ENCODE data around the gene ITPRIP.

The ITPRIP gene

DNA sequence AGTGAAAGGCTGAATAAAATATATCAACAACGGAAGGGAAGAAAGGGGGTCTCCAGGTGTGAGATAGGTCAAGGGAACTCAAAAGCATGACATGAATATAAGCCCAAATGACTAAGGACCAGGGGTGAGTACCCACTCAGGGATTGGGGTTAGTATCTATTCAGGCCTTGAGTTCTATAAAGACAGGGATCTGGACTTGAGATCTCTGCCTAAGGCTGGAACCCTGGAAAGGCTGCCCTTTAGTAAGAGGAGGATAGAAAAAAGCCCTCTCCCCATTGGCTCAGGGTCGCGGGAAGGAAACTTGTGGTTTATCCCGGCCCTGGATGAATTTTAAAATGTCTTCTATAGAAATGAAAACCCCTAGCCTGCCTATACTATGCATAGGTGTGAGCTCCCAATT is 2.4 kb upstream of the ITPRIP start:
- no peak for DNase-seq (ENCODE audit: low read depth)

DNA sequence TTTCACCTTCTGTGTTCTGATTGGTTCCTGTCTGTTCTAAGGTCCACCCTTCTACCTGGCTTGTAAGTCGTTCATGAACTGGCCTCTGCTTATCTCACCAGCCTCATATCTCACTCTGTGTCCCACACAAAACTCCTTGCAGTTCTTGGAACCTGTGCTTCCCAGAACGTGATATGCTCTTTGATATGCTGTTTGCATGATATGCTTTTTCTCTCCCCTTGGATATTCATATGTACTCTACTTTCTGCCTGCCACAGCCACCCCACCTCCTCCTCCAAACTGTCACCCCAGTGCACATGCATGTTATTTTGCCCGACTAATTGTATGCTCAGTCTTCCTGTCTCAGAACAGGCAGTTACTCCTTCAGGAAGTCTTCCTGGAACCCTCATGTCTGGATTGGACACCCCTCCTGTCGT is 1.9 kb upstream of the ITPRIP start:
- DNase-seq (ENCODE audit: low read depth) = no peak

DNA sequence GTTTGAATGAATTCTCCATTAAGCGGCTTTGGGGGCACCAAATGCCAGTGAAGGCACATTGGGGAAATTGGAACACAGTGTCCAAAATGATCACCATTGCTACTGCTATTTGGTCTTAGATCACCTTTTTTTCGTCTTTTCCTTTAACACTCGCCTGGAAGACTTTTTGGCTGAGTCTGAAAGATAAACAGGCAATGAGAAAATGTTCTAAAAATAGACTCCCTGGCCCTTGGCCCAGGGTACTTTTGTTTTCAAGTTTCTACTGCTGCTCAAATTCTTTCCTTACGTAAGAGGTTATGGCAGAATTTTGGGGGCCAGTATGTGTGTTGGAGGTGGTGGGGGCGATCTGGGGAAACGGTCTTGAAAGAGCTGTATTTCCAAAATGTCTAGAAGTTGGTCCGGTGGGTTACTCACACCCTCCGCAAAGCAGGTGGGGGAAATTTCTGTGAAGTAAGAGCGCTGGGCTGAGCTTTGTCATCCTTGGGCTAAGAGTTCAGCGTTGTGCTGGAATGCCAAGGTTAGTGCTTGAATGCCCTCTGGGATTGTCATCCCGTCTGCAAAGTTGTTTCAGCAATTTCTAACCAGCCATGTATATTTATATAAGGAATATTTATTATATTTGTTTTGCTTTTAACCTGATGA is 1.3 kb upstream of the ITPRIP start:
- peak; percentile 82 for DNase-seq (ENCODE audit: low read depth)

DNA sequence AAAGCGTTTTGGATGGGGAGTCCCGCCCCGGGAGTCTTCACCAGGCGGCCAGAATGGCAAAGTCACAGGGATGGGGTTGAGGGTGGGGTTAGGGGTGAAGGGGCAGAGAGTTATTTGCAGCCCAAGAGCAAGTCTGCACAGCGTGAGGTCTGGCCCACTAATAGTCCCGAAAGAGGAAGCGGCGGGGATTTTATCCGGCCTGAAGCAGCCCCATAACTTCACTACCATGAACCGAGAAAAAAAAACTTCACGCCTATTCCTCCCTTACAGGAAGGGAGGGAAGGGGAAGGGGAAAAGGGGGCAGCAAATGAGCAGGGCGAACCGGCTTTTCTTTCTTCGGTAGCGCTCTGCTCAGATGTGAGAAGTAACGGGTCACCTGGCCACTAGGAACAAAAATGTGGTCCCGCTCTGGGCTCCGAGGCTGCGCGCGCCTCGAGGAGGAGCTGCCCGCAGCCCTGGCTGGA is 712 bp downstream of the ITPRIP start:
- DNase-seq (ENCODE audit: low read depth) = no peak

DNA sequence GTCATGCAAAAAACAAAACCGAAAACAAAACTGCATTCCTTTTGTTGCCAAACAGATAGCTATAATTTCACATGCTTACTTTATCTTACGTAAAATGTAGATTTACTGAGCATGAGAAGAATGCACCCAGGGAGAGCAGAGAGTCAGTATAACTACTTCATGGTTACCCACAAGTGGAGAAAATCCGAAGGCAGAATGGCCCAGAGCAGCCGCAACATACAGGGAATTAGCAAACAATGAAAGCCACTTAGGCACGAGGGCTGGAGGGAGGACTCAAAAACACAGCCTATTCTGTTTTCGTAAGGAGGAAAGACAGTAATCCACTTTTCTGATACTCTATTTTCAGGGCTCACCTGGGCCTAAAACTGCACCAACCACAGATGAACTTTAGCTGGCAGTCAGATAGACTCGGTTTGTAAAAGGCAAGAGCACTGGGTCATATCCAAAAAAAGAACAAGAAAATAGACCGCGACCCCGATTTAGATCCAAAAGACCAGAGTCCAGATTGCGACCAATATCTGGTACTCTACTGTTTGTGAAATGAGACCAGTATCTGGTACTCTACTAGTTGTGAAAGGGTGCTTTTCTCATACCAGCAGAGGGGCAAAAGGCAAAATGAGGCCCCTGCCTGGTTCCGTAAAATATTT is 1.3 kb downstream of the ITPRIP start:
- DNase-seq (ENCODE audit: low read depth) = peak; percentile 90

DNA sequence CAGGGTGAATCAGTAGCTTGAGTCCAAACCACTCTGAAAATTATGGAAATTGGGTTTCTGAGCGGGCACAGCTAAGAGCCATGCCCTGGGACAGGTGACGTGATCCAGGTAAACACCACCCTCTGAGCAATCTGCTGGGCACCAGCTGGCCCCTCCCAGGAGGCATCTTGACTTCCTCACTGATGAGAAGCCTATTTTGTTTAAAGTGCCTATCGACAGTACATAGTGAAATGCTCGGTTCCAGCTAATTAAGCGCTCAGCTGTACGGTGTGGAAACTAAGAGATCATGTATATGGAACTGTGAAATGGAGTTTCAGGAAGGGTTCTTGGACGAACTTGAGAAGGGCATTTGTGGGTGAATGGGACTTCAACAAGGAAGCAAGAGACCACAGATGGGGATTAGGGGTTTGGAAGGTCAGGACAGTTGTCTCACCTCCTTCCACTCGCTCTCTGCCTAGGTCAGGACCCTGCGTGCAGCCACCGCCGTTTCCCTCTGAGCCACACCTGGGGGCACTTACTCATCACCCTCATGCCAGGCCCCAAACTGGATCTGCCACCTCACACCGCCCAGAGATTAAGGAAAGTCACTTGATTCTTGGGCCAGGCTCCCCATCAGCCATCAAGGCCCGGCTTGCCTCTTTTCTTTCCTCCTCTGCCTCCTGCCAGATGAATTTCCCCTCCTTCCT is 3.2 kb downstream of the ITPRIP start:
- DNase-seq (ENCODE audit: low read depth) = no peak

DNA sequence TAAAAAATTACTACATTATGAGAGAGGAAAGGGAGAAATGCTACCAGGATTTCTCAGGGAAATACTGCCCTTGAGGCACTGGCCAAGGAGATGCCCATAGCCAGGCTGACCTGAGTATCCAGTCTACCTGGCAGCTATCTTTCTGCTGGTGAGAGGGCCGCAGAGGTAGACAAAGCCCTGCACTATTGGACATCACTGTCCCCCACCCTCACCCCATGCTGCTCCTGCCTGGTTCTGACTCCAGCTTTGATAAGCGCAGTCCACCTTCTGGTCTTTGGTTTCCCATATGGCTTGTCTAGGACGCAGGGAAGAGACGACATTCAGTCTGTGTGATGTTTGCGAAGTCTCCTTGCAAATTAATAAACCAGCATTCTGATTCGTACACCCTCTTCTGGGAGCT is 3.7 kb downstream of the ITPRIP start:
- no peak for DNase-seq (ENCODE audit: low read depth)

DNA sequence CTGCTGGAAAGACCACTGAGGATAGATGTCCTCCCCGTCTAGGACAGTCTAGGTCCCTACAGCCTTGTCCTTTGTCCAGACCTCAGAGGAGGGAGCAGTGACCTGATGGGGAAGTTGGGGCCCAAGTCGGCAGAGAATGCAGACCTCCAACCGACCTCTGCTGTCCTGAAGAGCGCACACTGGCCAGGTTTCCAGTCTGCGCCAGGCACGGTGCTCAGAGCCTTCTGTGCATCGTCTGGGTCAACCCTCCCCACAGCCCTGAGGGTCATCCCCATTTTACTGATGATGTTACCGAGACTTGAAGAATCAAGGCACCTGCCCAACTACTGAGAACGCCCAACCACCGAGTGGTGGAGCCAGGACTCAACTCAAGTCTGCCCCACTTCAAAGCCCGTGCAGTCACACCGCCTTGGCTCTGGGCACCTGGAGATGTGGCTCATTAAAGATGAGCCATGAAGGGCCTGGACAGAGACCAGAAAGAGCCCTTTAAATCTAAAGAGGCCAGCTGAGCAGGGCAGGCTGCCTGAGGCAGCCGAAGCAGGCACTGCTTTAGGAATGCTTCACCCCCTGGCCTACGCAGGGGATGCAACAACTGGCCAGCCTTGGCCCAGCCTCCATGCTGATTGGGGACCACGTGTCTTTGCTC is 4.4 kb downstream of the ITPRIP start:
- no peak for DNase-seq (ENCODE audit: low read depth)

DNA sequence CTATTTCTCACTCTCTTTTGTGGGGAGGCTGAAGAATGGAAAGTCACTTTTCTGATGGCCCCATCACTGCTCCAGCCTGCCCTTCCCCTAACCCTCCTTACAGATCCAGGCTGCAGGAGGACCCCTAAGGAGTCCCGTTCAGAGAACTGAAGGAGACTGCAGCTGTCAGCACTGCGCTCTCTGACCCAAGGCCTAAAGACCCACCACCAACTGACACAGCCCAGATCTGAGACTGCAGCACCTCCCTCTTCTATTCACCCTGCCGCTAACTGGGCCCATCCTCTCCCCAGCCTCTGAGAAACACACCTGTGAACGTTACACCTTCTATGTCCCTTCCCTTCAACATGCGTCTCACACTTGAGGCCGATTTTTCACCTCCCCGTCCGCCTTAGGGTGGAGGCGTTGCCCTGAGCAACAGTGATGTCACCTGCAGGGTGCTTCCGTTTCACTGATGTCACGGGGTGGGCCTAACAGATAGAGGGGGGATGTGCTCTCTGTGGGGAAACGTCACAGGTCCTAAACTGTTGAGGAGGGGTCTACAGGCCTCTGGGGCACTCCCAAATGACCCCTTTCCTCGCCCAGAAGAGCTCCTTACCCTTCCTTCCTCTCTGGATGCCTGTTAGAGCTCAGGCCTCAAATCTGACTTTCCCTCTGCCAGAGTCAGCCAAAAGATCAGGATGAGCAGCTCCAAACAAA is 5.1 kb downstream of the ITPRIP start:
- peak; percentile 70 for DNase-seq (ENCODE audit: low read depth)

DNA sequence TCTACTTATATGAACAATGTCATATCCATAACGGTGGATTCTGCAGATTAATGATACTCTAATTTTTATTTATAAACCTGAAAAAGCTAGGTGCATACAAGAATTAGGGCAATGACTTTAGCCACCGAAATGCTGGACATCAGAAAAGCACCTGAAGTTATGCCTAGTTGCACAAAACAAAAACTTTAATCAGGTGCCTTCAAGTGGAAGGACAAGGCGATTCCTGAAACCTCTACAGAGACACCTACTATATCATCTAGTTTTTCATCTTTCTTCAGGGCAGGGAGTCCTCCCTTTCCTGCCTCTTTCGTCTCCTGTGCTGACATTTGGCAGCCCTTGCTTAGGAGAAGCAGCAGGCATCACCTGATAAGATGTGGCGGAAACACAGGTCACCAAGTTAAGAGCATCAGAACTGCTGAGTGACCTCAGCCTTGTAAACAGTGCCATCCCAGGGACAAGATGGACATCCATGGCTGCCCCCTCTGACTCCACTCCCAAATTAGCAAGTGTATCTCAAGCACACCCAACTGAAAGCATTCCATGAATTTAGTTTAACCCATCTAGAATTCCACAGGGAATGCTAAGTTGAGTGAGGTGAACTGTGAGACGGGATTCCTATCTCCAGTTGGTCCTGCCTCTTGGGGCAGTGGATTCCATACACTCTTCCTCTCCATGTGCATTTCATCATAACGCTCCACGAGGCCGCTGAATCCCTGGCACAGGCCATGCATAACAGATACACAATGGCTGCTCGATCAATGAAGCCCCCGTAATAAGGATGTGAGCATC is 5.8 kb downstream of the ITPRIP start:
- no peak for DNase-seq (ENCODE audit: low read depth)

DNA sequence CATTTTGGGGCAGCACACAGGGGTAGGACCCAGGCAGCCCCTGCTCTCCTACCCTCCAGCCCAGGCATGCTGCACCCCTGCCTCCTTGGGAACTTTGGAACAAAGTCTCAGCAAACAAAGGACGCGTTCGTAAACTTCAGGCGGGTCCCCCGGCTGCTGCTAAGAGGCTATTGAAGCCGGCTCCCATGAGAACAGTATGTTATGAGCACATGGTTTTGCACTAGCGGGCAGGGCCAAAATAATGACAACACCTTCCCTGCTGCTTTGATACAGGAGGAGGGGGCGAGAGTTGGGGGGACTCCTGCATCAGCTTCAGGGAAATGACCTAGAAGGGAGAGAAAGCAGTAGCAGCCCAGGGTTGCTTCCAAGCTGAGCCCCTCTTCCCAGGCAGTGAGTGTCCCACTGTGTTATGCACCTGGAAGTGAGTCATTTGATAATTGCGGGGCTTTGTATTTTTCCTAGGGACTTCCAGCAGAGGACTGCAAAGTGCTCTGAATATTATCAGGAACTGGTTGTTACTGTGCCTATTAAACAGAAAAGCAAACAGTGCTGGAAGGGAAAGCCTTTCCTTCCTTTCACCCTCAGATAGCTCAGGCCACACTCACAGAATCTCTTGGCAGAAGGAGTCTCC is 6.9 kb downstream of the ITPRIP start:
- peak; percentile 76 for DNase-seq (ENCODE audit: low read depth)

DNA sequence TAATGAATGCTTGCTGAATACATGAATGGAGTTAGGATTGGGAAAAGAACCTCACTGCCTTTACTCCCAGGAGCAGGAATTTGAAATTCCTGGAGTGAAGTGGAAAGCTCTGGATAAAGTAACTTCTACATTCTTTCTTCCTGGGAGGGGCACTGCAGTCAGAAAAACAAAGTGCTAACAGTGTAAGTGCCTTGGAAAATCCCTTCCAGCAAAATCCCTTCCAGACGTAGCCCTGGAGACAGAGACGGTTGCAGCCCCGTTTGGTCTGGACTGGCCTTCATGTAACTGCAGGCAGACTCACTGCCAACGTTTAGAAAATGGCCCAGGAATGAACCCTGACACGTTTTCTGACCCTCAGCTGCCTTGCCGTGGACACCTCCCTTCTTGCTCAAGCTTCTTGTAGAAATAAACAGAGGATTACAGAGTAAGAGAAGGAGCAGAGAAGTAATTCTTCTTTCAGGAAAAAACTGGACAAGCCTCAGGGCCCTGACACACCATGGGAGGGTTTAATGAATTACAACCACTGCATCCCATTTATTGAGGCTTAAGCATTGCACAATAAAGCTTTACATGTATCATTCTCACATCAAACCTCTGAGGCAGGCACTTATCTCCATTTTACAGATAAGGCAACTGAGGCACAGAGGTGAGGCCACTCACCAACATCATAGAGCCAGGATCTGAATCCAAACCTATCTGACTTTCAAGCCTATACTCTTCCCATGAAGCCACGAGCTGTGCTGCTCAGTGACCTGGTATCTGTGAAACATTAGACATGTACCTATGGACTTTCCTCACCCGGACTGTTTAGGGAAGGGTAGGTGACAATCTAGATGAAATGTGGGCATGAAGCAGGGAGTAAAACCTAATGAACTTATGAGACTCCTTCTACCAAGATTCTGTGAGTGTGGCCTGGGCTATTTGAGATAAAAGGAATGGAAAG is 7.8 kb downstream of the ITPRIP start:
- peak; percentile 96 for DNase-seq (ENCODE audit: low read depth)

DNA sequence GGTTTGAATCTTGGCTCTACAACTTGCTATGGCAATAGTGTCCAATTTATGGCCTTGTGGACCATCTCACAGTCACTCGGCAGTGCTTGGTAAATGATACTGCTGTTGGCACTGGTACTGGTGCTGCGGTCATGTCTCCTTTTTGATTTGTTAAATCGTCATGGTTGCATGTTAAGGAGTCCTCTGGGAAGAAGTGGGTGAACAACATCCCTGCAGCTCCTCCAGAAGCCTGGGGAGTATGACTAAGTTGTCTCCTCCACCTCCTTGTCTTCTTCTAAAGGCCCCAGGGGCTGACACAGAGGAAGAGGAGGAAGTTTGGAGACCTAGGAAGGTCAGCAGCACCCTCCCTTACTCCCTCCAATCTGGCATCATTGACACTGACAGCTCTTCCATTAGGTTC is 8.5 kb downstream of the ITPRIP start:
- DNase-seq (ENCODE audit: low read depth) = peak; percentile 67

DNA sequence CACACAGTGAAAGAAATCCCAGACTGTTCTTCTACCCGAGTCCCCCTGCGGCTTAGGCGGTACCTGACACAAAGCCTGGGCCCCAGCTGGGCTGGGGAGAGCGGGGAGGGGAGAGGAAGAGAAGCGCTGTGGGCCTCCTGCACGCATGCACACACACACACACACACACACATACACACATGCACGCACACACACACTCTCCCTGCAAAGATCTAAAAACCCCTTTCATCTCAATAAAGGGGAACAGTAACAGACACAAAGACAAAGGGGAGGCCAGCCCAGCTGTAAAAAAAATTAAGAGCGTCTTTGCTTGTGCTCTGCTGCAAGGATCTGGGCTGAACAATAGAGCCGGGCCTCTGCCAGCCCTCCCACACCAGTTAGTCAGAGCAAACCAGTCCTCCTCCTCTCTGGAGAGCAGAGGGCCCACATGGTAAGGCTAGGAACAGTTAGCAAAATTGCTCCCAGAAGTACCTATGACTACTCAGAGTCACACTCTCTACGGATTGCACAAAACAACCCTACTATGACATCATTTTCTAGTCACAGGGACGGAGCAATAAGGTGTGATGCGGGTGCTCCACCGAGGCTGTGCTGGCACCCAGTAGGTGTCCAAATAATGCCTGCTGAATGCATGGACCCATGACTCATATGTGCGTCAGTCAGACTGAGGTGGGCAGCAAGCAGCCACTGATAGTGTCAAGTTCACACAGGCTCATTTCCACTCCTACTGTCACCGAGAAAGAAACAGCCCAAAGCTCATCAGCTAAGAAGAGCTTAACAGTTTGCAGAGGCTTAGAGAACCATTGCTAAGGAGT is 9.2 kb downstream of the ITPRIP start:
- peak; percentile 93 for DNase-seq (ENCODE audit: low read depth)

DNA sequence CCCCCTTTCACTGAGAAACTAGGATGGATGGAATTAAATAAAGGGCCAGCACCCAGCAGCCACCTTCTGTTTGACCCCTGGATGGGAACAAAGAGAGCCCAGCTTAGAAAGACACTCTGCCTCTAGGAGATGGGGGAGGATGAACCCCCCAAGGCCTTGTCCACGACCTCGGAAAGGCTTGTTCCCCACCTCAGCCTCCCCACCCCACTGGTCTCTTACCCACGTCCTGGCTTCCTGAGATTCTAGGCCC is 9.7 kb downstream of the ITPRIP start:
- DNase-seq (ENCODE audit: low read depth) = no peak

DNA sequence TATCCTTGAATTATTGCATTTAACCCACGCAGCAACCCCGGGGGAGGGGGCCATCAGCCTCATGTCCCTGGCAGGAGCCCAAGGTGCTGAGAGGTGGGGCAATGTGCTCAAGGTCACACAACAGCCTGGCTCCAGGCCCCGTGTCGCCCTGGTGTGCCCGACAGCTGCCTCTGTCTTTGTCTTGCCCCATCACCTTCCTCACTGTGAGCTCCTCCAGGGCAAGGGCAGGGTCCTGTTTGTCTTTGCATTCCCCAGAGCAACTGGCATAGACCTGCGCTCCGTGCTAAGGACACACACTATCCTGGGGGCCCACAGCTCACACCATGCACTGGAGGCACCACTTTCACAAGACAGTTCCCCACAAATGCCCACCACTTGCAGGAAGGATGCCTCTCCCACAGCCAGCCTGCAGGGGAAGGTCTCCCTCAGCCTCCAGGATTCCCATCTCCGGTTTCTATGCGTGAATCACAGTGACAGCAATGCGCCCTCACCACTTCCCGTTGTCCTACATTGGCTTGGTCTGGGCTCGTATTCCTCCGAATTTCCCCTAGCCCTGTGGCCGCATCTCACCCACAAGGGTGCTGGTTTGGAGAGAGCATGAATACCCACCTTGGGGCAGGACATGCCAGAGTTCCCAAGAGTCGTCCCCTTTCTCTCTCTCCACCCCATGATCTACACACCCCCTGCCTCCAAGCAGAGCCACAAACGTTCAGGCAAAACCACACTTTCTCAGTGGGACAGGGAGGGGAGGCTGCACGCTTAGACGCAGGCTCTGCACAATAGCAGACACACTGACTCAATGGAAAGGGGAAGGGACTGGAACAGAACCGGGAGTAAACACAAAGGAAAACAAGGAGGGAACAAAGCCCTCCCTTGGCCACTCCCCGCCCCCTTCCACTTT is 10.3 kb downstream of the ITPRIP start:
- peak; percentile 89 for DNase-seq (ENCODE audit: low read depth)

DNA sequence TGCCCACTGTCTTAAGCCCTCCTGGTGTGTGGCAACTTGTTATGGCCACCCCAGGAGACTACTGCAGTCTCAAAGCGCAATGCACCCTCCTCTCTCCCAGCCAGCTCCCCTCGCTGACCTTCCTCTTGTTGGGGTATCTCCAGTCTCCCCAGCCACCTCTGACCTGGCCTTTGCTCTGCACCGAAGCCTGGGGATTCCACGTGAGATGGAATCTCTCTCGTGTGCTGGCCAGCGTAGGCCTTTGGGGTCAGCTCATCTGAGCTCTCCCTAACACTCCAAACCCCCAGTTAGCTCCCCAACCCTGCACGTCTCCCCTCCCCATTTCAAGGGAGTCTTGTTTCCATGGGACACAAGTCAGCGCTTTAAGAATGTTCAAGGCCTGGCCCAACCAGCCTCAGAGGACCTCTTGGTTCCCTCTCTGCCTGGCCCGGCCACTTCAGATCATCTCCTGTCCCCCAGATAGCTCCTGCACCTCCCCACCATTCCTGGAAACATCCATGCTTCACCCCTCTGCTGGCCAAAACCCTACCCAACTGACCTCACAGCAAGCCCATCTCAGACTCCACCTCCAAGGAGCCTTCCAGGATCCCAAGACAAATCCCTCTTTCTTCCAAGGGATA is 11.2 kb downstream of the ITPRIP start:
- peak; percentile 10 for DNase-seq (ENCODE audit: low read depth)
